ENCODE results near the gene EGR4.

The EGR4 gene

GRCh38 chr2:73250872-73251846, 42.2 kb downstream of the EGR4 start:
- no peak for DNase-seq (ENCODE audit: low read depth in 2 of 3, low spot score in 1 of 3)

DNA sequence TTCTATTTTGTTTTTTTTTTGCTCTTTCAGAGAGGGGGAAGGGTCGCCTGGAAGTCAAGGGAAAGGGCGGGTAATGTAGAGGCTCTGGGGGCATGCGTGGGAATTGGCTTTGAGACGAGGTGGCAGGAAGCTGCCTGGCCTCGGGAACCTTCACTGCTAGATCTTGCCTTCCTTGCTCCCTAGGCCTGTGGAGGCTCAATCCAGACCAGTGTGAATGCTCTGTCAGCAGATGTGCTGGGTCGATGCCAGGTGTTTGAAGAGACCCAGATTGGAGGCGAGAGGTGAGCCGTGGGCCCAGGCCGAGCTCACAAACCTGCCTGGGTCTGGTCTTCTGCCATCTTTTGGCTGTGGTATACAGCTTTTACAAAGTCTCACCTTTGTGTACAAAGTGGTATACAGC, 43.7 kb downstream of the EGR4 start:
- no peak for DNase-seq (ENCODE audit: low read depth in 2 of 3, low spot score in 1 of 3)

GRCh38 chr2:73246850-73247249, 46.5 kb downstream of the EGR4 start:
- no peak for DNase-seq (ENCODE audit: low read depth in 2 of 3, low spot score in 1 of 3)

- no peak for DNase-seq (ENCODE audit: low read depth in 2 of 3, low spot score in 1 of 3)
Observed at GRCh38 chr2:73244580-73244979, 48.8 kb downstream of the EGR4 start.

- no peak for DNase-seq (ENCODE audit: low read depth in 2 of 3, low spot score in 1 of 3)
Observed at GRCh38 chr2:73243884-73244570, 49.3 kb downstream of the EGR4 start.
